Activated T-cell treated with anti-CD3 and anti-CD28 coated beads, Interleukin-2, amount 50 U/mL, for 1 hour (primary cell): Measurements from ENCODE around the gene RPRD1B.

Experiments used
- DNase-seq: peaks from one replicate; pipeline ENCODE4 v3.0.0-alpha.2; 2020

The RPRD1B gene, protein sequence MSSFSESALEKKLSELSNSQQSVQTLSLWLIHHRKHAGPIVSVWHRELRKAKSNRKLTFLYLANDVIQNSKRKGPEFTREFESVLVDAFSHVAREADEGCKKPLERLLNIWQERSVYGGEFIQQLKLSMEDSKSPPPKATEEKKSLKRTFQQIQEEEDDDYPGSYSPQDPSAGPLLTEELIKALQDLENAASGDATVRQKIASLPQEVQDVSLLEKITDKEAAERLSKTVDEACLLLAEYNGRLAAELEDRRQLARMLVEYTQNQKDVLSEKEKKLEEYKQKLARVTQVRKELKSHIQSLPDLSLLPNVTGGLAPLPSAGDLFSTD

DNA sequence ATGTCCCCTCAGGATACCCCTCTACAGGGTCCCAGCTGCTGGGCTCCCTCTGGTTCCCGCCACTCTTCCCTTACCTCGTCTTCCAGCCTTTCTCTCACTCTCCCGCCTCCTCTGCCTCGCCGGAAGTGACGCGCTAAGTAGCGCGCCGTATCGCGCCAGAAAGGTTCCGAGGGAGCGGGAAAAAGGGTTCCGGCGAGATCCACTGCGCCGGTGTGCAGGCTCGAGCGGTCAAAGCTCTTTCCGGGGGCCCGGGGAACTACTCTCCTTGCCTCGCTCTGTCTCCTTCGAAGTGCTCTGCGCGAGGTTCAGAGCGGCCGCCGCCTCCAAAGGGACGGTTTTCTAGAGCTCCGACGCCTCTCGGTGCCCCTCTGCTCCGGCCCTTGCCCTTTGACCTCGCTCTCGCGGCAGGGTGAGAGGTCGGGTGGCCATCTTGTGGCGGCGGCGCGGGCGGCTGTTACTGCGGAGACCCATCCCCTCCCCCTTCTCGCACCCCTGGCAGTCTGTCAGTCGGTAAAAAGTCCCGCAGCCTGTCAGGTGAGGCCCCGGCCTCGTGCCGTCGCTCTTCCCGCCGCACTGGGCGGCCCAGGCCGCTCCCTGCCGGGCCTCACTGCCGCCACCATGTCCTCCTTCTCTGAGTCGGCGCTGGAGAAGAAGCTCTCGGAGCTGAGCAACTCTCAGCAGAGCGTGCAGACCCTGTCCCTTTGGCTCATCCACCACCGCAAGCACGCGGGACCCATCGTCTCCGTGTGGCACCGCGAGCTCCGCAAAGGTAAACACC lies at the start of gene RPRD1B, which contains the start of gene TTI1:
RPRD1B (plus strand) TSS at position 417 of the 778 bp plus-strand sequence; CDS start at position 619, 202 bp downstream.
TTI1 (minus strand) TSS at position 127 of the 778 bp plus-strand sequence. CDS start 19,640 bp downstream, outside the sequence.
- DNase-seq: peak; percentile 90

DNA sequence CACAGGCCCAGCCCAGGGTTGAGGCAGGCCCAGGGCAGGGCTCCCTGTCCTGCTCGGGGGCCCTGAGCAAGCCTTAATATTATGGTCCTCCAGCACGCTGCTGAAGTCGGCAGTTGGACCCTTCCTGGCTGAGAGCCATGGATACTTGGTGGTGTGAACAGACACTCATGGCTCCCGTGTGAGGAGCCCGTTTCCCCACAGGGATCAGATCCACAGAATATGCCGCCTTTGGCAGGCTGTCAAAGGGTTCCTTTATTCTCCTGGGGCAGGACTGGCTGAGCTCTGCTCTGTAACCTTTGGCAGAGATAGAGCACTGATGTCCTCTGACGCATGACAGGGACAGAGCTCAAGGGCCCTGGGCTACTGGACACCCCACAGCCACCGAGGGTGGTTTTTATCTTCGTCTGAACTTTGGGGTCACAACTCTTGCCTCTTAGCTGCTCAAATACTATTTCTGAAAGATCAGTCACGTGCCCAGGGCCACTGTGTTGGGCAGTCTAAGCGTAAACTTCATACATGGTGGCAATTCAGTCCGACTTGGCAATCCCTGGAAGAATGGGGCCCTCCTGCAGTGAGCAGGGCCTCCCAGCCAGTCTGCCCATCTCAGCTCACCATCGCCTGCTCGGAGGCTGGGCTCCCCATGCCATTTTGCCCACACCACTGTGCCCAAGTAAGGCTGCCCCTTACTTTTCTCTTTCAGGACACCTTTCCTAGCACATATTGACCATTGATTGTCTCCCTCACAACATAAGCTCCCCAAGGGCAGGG lies 49.3 kb upstream of the RPRD1B start:
- DNase-seq: no peak

DNA sequence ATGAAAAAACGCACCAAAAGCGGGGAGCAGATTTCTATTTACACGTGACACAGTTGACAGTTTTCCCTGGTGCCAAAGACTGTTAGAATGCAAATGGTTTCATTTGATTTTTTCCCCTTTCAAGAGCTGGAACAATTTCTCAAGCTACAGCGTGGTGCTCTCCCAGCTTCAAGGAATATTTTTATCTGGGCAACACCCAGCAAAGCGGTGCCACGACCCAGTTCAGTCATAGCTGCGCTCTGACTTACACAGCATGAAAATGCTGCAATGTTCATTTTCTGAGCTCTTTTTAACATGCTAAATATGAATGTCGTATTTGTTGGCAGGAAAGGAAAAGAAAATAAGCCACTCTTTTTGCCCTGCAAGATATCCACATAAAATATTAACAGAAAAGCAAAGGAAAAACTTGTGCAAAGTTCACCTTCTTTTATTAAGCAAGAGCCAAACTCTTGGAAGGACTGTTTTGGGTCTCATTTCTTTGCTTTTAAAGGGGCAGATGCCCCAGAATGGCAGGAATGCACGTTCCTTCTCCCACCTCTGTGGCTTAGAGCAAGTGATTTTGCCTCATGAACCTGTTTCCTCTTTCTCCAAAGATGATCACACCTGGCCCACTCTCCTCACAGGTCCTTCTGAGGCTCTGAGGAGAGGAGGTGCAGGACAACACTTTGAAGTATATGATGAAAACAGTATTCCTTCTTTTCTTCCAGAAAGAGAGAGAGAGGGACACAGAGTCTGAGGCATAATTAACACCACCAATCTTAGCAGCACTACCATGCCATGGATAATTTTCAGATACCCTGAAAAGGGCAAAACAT lies 47.3 kb upstream of the RPRD1B start:
- DNase-seq: no peak

DNA sequence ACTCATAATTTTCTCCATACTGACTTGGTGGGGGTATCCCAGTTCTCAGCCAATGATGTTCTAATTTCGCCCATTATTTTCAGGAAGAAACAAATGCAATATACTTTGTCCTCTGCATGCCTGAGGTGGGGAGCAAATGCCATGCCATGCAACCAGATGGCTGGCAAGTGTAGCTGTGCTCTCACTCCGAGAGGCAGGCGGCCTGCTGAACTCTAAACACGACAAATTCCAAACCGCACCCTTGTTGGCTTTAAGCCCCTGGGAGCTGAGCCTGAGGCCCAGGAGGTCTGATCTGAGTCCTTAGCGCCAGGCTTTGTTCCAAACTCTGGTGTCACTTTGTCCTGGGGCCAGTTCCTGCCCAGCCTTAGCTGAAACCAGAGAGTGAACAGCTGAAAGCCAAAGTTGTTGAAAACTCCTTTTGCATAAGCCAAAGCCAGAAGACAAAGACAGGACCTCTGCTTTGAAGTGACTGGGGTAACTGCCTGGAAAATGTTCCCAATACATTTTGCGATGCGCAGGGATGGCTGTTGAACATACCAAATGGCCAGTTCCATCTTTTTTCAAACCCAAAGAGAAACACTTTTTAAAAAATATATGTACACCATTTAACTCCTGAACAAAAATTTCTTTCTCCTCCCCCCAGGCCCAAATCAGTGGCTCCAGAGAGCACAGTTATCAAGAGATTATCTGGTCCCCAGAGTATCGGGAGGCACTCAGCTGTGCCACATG lies 46.5 kb upstream of the RPRD1B start:
- no peak for DNase-seq

DNA sequence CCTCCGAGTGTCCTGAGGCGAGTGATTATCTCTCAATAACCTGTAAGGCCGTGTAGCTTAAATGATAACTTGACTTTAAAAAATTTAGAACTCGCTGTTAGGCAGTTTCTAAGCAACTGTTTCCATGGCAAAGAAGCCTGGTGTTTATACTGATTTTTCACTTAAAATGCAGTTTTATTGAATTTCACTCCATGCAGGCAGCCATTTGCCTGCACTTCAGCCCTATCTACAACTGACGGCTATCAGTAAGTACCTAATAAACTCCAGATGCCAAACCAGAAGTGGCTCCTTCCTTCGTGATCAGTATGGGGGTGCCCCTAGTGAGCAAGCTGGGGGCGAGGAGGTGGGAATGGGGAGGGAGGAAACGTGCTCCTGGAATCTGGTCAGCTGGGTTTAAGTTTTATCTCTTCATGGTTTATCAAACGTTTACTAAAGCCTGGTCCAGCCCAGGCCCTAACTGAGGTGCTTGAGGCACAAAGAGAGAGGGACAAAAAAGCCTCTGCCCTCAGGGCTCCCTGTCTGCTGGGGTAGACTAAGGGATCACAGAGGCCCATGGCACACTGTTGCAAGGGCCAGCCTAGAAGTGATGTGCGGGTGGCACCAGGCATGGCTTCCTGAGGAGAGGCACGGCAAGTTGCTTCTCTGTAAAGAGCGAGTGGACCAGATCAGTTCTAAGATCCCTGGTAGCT lies 45.8 kb upstream of the RPRD1B start:
- DNase-seq: no peak

DNA sequence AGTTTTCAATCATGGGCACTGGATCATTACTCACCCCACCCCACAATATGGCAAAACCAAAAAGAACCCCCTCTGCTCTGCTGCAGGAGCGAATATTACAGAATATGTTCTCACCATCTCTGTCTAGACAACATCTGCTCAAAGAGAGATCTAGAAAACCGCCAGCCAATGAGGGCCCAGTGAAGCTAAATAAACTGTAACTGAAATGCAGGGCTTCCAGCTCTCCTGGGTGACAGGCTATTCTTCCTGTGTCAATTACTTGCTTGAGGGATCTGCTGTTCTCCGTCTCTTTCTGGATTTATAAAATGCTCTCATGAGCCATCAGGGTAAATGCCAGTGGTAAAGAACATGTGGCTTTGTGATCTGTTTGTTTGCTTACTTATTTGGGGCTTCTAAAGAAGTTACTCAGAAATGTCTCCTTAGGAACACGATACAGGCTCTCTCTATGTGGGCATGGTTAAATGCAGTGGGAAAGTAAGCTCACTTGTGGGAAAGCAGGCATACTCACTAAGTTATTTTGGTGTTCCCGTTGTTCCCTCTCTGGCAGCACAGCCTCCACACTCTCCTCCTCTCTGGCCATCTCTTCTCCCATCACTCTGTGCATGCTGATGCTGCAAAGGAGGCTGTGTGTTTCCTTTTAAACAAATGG lies 45.1 kb upstream of the RPRD1B start:
- DNase-seq: no peak

DNA sequence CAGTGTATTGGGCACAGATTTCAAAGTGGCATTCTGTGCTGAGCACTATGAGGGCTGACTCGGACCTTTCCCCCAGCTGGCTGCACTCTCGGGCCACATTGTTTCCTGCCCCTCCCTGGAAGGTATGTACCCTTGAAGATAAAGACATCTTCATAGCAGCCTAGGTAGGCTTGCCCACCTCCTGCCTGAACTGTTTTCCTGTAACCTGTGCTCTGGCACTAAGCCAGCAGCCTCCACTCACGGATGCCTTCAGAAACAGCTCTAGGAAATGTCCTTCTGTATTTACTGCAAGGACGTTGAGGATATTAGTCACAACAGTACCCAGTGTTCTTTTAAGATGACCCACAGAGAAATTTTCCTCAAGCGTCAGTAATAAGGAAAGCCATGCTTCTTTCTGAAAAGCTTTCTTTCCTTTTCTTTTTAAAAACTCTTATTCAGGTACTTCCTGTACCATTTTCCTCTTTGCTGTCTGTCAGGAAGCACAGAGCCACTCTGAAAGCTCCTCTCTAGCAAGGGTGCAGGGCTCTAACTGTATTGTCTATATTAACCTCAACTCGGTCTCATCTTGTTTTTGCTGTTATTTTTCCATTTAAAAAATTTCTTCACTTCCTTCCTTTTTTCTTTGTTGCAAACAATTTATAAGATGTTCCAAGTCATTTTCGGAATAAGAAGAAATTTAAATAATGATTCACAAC lies 43.8 kb upstream of the RPRD1B start:
- no peak for DNase-seq

DNA sequence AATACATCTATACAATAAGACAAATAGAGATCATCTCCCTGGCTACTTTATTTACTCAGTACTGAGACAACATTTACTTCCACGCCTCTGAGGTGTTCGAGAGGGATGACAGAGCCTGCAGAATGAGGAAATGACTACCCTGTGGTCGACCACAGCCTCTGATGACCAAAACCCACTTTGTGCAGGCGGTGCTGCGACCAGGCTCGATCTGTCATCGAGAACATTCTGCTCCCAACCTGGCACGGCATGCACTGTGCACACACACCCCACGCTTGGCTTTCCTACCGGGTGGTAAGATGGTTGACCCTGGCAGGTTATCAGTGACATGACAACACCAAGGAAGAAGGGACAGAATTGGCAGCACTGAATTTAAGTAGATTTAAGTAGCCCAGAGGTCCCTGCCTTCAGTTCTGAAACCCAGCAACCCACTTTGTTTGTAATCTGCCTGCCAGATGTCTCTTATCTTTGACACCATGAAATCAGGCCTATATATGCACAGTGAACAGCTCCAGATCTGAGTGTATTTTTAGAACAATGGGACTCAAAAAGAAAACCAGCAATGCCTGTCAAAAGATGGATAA lies 42.9 kb upstream of the RPRD1B start:
- DNase-seq: peak; percentile 23

DNA sequence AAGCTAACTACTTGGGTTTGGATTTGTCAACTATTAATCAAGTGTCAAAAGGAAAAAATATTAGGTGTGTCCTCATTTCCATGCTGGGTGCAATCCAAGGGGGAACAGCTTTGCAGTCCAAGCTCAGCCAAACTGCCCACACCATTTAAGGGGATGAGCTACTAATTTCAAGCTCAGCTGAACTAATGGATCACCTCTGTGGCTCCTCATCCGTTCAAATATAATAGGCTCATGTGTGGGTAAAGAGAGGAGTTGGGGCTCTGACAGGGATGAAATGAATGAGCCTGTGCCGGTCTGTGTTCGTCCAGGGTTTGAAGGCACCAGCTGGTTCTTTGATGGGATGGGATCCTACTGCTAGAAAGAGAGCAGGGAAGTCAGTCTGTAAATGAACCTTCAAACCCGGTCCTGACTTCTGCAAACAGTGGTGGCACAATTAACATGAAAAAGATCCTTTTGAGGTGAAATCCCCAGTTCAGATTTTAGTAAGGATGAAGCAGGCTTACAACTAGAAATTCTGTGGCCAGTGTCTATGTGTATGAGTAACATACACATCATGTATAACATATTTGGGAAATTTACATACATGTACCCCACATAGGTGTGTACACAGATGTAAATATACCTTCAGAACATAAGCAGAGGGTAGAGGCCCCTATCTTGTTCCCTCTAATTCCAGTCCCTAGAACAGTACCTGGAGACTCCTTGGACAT lies 42.2 kb upstream of the RPRD1B start:
- no peak for DNase-seq

DNA sequence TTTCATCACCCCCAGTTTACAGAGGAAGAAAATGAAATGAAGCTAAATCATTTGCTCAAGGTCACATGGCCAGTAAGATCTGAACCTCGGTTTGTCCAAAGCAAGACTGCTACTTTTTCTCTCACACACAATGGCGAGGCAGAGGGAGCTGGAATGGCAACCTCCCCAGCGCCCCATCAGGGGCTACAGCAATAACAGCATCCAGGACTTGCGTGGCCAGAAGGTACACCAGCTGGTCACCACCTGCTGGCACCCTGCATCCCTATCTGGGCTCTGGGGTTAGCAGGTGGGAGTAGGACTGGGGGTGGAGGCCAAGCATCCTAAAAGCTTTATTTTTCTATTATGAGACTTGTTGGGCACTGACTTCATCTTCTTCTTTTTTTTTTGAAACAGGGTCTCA lies 41.6 kb upstream of the RPRD1B start:
- DNase-seq: no peak

DNA sequence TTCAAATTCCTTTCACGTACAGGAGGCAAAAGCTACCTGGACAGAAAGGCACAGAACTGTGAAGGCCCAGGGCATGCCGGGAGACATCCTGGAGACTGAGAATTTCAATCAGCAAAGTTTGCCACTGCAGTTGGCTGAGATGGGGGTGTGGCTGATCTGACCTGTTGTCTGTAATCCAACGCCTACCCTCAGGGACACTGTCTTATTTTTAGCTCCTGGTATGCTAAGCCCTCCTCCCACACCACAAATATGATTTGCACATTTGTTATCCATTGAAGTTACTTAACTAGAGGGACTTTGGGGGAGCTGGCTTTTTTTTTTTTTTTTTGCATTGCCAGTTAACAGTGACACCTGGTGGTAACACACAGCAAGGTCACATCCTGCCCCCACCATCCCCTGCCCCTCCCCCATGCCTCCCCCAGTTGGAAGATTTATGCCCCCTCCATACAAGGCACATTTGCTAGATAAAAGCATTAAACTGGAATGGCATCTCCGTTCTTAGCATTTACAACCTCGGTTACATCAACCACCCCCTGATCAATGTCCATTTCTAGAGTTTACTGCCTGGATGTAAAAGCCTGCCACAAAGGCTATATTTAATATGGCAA lies 40.6 kb upstream of the RPRD1B start:
- no peak for DNase-seq

DNA sequence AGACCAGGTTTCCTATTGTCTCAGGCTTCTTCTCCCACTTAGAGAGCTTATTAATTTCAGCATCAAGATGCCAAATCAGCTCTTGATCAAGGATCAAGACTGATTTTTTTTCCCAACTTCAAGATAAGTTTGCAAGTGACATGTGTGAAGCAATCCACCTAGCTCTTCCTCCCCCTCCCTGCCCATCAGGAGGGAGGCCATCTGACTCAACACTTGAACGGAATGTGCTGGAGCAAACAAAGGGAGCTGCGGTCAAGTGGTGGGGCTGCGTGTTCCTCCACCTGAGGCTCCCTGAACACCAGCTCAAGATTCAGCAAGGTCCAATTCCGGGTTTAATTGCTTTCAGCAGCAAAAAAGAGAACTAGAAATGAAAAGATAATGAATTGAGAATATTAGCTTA lies 39.0 kb upstream of the RPRD1B start:
- no peak for DNase-seq

DNA sequence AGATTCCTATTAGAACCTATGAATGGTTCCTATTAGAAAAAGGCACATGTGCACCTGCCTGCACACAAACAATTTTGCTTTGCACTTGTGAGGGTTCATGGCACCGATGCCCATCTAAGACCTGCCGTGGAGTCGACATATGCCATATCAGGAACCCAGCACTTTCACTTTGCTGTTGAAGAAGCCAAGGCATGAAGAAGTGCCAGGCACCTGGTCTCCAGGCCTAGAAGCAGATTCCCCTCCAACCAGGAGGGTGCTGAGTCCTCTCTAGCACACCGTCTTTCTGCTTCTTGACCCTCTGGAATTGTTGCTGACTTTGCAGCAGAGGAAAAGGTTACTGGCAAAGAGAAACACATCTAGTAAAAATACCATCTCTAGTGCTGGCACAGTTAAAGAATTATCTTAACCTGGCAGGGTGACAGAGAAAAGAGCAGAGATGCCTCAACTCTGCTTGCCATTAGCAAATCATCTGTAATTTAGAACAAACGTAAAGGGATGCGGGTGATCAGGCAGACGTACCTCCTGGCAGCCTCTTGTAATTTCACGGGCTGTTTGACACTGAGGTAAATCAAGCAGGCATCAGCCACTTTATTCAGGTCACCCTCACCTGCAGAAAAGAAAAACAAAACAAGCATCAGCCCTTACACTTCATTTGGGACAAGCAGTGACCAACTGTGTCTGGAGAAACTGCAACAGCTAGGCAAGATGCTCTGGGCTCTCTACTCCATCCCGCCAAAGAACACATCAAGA lies 37.5 kb upstream of the RPRD1B start:
- DNase-seq: no peak

DNA sequence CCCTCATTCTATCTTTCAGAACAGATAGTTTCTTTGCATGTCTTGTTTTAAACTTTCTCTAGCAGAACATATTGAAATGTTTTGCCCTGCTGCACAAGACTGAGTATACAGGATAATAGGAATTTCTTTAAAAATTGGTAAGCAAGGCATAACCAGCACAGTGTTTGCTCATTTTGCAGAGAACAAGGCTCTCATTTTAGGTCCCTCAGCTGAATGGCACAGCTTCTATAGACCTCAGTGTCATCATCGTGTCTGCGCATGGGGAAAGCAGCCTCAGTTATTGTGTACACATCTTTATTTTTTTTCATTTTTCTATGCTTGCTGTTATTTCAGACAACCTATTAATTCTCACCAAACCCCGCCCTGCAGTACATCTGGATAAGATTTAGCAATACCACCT lies 36.0 kb upstream of the RPRD1B start:
- no peak for DNase-seq

DNA sequence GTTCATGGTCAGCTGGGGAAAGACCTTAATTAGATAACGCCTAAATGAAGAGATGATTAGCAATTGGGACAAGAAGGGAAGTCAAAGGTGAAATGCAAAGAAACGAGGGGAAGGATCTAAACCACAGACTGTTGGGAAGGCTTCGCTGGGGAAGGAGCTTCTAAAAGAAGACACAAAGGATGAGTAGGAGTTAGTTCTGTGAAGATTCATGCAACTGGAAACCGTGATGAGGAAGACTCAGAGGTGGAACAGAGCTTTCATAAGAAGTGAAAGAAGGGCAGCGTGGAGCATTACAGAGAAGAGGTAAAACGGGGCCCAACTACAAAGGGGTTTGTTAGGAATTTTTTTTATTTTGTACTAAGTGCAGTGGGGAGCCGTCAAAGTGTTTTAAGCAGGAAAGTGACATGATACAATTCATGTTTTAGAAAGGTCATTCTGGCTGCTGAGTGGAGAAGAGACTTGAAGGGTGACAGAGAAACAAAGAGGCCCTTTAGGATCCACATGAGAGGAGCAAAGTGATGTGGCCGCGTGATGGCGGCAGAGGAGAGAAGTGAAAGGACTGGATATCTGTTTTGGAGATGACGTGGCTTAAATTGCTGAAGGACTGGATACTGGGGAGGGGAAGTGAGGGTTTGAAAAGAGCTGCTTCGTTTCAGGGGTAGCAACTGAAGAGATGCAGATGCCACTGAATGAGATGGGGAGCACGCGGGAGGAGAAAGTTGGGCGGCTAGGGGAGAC lies 33.9 kb upstream of the RPRD1B start:
- DNase-seq: no peak

DNA sequence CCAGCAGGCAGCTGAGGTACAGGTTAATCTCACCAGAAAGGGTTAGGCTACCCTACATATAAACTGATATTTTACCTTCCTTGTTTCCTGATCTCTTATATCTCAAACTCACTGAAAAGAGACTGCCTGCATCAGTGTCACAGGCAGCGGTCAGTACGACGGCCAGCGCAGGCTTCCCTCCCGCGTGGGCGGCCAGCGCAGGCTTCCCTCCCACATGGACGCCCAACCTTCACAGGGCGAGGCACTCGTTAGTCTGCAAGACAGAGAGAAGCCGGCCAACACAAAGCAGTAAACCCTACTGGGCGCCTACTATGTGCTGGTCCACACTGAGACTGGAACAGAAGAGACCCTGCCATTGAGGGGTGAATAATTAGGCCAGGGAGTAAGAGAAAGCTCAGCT lies 33.3 kb upstream of the RPRD1B start:
- DNase-seq: no peak
